GDM1 (cell line): ENCODE measurements around the gene CASKIN1.
A peak's percentile ranks its signal among the peaks of the same experiment; 100 is the strongest.

Source experiments
- DNase-seq: peaks from one replicate; lab custom pipeline; 2025; lab: John Stamatoyannopoulos, UW

CASKIN1 gene

GRCh38 chr16:2156849-2157224 lies 39.6 kb downstream of the CASKIN1 start:
- no peak for DNase-seq

GRCh38 chr16:2155977-2156848 lies 40.2 kb downstream of the CASKIN1 start:
- no peak for DNase-seq

- peak; percentile 100 for DNase-seq
Observed at GRCh38 chr16:2155091-2155950, 41.1 kb downstream of the CASKIN1 start, which contains the start of gene TRAF7. TSS of gene TRAF7 (plus strand) at chr16:2155782. CDS start at chr16:2163921, 8,139 bp downstream.

GRCh38 chr16:2154533-2155090 lies 41.8 kb downstream of the CASKIN1 start:
- no peak for DNase-seq

GRCh38 chr16:2152695-2153506 lies 43.5 kb downstream of the CASKIN1 start:
- no peak for DNase-seq

- no peak for DNase-seq
Observed at GRCh38 chr16:2151188-2152091, 45.0 kb downstream of the CASKIN1 start.

GRCh38 chr16:2150418-2151187 lies 45.8 kb downstream of the CASKIN1 start:
- no peak for DNase-seq

- DNase-seq = no peak
Observed at GRCh38 chr16:2149630-2150417, 46.6 kb downstream of the CASKIN1 start.

GRCh38 chr16:2148714-2149629 lies 47.4 kb downstream of the CASKIN1 start:
- no peak for DNase-seq

- DNase-seq = peak; percentile 37
Observed at GRCh38 chr16:2147981-2148671, 48.3 kb downstream of the CASKIN1 start, which contains the start of gene RAB26. TSS of gene RAB26 (plus strand) at chr16:2148625. CDS start at chr16:2148784, 159 bp downstream.

- no peak for DNase-seq
Observed at GRCh38 chr16:2147378-2147777, 49.0 kb downstream of the CASKIN1 start.

GRCh38 chr16:2145843-2146242 lies 50.6 kb downstream of the CASKIN1 start:
- DNase-seq = no peak

- no peak for DNase-seq
Observed at GRCh38 chr16:2143878-2144485, 52.4 kb downstream of the CASKIN1 start.

- DNase-seq = no peak
Observed at GRCh38 chr16:2142942-2143877, 53.2 kb downstream of the CASKIN1 start.

- peak; percentile 91 for DNase-seq
Observed at GRCh38 chr16:2135770-2136490, 60.5 kb downstream of the CASKIN1 start, which contains the start of gene PKD1. TSS of gene PKD1 (minus strand) at chr16:2135898. CDS start at chr16:2135689, 209 bp downstream.
